Measurements from ENCODE around the gene IGHMBP2.

IGHMBP2 gene

DNA sequence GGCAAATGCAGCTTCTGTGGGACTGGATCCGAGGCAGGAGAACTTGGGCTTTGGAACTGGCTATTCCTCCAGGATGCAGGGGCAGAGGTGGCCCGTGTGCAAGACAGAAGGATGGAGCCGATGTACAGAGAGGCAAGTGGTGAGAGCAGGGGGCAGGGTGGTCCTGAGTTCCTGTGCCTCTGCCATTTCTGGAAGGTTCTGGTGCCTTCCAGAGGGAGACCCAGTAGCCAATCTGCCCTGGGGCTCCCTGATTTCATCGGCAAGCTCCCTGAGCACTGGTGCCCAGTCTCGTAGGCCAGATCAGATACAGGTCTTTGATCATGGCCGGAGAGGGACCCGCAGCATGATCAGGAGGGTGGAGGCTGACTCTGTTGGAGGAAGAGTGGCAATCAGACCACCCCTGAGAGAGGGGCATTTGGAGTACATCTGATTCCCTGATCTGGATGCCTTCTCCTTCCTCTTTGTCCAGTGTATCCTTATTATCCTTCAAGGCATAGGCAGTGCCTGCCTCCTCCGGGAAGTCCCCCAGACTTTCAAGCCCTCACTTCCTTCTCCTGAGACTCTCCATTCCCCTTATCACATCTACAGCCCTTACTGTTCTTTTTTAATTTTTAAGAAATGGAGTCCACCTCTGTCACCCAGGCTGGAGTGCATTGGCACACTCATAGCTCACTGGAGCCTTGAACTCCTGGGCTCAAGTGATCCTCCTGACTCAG, 67.4 kb downstream of the IGHMBP2 start:
- no peak overlapping the region for H3K27ac ChIP-seq
- TF ChIP-seq, protein P1, sequence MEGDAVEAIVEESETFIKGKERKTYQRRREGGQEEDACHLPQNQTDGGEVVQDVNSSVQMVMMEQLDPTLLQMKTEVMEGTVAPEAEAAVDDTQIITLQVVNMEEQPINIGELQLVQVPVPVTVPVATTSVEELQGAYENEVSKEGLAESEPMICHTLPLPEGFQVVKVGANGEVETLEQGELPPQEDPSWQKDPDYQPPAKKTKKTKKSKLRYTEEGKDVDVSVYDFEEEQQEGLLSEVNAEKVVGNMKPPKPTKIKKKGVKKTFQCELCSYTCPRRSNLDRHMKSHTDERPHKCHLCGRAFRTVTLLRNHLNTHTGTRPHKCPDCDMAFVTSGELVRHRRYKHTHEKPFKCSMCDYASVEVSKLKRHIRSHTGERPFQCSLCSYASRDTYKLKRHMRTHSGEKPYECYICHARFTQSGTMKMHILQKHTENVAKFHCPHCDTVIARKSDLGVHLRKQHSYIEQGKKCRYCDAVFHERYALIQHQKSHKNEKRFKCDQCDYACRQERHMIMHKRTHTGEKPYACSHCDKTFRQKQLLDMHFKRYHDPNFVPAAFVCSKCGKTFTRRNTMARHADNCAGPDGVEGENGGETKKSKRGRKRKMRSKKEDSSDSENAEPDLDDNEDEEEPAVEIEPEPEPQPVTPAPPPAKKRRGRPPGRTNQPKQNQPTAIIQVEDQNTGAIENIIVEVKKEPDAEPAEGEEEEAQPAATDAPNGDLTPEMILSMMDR (conservative IDR thresholded peaks at IDR 0.05) = no peak

DNA sequence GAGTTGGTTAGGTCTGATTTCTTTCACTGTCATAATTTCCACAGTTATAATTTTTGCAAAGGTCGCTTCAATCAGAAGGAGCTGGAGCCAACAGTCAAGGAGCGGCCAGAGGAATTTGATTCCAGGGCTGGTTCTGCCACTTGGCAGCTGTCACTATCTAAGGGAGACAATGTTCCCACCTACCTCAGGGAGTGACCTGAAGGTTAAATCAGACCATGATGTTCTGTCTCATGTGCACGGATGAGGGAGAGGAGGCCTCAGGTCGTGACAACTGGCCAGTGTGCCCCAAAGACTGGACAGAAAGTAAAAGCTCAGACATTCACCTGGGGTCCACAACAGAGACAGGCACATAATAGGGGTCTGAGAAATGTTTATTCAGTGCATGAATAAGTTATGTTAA, 69.5 kb downstream of the IGHMBP2 start:
- TF ChIP-seq, protein P1 (conservative IDR thresholded peaks at IDR 0.05) = no peak
- H3K27ac ChIP-seq = peak overlapping the region; percentile 19; the same call in 1 of the 2 replicates

DNA sequence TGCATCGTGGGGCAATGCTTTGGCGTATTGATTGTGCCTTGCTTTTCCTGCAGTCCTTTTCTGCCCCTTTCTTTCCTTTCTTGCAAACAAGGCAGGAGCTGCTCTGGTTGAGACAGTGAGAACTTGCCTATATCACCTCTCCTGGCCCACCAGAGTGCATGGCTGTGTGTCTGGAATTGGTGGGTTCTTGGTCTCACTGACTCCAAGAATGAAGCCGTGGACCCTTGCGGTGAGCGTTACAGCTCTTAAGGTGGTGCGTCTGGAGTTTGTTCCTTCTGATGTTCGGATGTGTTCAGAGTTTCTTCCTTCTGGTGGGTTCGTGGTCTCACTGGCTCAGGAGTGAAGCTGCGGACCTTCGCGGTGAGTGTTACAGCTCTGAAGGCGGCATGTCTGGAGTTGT, 70.0 kb downstream of the IGHMBP2 start:
- H3K27ac ChIP-seq = peak overlapping the region; percentile 19; the same call in 1 of the 2 replicates

DNA sequence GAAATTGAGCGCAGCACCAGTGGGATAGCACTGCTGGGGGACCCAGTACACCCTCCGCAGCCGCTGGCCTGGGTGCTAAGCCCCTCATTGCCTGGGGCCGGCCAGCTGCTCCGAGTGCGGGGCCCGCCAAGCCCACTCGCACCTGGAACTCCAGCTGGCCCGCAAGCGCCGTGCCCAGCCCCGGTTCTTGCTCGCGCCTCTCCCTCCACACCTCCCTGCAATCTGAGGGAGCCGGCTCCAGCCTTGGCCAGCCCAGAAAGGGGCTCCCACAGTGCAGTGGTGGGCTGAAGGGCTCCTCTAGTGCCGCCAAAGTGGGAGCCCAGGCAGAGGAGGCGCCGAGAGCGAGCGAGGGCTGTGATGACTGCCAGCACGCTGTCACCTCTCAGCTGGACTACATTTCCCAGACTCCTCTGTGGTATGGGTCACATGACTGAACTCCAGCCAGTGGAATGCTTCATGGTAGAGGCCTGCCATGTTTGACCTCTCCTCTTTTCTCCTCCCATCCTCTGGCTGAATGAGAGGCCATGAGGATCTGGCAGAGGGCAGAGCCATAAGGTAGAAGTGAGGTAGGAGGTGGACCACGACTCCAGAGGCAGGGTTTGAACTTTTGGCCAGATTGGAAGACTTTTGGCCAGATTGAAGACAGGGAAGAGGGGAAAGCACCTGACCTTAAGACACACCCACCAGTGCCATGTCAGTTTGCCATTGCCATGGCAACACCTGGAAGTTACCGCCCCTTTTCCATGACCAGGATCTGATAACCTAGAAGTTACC, 70.9 kb downstream of the IGHMBP2 start:
- TF ChIP-seq, protein P1 (conservative IDR thresholded peaks at IDR 0.05) = no peak
- H3K27ac ChIP-seq = peak overlapping the region; percentile 69; the same call in 1 of the 2 replicates

DNA sequence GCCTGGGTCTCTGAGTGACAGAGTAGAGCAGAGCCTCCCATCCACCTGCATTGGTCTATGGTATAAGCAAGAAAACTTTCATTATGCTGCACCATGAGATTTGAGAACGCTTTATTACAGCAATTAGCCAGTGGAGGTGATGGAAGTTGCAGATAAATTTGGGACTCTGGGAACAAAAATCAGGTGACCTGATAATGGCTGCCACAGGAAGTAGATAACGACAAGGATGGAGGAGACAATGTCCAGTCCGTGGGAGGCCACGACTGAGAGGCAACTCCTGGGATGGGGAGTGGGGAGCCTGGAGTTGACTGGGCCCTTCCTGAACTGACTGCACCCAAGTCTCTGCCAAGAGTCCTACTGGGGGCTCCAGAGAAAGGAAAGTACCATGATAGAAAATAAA, 72.4 kb downstream of the IGHMBP2 start:
- peak overlapping the region; percentile 69 for H3K27ac ChIP-seq
- TF ChIP-seq, protein P1 (conservative IDR thresholded peaks at IDR 0.05) = no peak

DNA sequence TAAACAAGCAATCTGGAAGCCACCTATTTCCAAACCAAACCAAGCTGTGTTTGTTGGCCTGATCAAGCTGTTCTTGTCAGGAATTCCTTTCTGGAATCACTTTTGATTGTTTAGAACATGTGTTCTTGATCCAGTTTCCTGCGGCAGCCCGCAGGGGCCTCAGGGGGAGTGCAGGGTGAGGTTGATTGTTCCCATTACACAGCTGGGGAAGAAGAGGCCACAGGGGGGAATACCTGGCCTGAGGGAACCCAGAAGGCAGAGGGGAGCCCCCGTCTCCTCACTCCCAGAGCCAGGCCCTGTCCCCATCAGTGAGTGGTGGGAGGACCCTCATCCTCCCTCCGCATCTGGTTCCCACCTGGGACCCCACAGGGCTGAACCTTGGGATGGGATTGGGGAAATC, 72.9 kb downstream of the IGHMBP2 start:
- peak overlapping the region; percentile 69 for H3K27ac ChIP-seq
- TF ChIP-seq, protein P1 (conservative IDR thresholded peaks at IDR 0.05) = no peak

DNA sequence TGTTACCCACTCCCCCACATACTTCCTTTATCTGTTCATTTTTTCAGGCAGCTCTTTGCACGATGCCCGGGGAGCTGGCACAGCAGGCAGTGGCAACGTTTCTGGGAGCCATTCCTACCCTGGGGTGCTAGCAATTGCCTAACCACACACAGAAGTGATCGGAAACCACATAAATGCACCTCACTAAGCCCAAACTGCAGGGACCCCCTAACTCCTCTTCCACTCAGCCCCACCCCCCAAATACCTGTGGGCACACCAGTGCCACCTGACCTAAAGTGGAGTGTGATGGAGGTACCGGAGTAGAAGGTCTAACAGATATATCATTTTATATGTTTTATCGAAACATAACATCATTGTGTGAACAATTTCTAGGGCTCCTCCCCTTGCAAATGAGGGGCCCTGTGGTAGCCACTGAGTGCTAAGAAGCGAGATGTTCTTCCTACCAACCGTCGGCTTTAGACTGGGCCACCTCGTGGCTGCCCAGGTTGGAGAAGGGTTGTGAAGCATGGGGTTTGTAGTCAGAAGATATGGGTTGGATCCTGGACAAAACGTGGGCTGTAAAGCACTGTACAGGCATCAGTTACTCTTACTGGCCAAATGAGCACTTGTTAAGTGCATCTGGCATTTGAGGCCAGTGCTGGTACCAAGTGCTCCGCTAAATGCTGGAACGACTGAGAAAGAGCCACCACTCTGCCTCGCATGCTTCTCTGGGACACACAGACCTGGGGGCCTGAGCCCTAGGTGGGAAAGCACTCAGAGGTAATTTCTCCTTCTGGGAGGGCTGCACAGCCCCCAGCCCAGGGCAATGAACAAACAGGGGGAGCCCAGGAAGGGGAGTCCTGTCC, 74.3 kb downstream of the IGHMBP2 start:
- H3K27ac ChIP-seq = peak overlapping the region; percentile 69
- TF ChIP-seq, protein P1 (conservative IDR thresholded peaks at IDR 0.05) = no peak

Measured in VCaP (cell line).